ENCODE data around the gene TSR1. TPM values are rescaled to one million over a fixed set of nuclear protein-coding genes. Genes with fewer than 3 reads are reported as not detected.

Gene TSR1
- polyA plus RNA-seq, 1 of the 3 experiments (the other 2 are of a cell fraction): 26.7 TPM

DNA sequence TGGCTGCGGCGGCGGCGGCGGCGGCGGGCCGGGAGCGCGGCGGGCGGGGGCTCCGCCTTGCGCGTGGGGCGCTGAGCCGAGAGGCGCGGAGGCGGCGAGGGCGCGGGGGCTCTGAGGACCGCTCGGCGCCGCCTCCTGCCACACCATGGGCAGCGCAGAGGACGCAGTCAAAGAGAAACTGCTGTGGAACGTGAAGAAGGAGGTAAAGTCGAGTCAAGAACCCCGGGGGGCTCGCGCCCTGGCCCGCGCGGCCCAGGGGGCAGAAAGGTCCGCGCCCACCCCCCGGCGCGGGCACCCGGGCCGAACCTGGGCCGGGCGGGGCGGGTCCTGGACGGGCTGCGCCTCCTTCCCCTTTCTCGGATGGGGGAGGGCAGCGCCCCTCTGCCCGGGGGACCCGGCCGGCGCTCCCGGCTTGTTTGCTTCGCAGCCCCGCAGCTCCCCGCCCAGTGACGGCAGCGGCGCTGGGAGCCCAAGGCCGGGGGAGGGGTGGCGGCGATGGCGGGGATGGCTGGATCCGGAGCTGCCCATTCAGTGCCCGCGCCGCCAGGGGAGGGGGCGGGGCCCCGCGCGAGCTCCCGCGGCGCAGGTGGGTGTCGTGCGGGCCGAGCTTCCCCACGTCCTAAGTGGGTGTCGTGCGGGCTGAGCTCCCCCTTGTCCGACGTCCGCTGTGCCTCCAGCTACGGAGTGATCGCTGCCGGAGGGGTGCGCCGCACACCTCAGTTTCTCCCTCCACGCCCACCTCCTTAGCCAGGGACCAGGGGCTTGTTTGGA lies 1.5 kb upstream of the TSR1 start:
- WGBS (ENCODE audit: low lambda C conversion rate): 4% methylated on average over 26 of the region's 92 CpGs
- Histone ChIP-seq H3K4me2 (peak overlapping the region; percentile 93), H3K27me3 (ENCODE audit: insufficient read depth) (no peaks in the 10 kb centered on the region), H3F3A (replicated peaks; ENCODE audit: insufficient read depth) (peaks cover 4% of the 10 kb centered on the region), H3K9me3 (no peaks in the 10 kb centered on the region), H3K27ac (ENCODE audit: low read depth in 2 of 2, low read length in 1 of 2) (peak overlapping the region; percentile 75 to 94), H3K4me1 (ENCODE audit: control insufficient read depth in 1 of 2, insufficient read depth in 2 of 2, low read depth in 1 of 2, low read length in 1 of 2) (peaks cover 6 to 17% of the 10 kb centered on the region in 2 experiments; a peak in 3 of 4 replicates), H2AFZ (ENCODE audit: low read depth) (peak overlapping the region; percentile 75; the same call in 1 of the 2 replicates), H3K79me2 (ENCODE audit: insufficient read depth) (peaks cover 88% of the 10 kb centered on the region), H3K4me3 (ENCODE audit: low read depth in 2 of 2, low read length in 1 of 2) (peak overlapping the region; percentile 98 to 99), H4K20me1 (ENCODE audit: insufficient read depth) (peaks cover 20% of the 10 kb centered on the region), H3K36me3 (replicated peaks in 1 of 2; ENCODE audit: control insufficient read depth in 1 of 2, insufficient read depth in 2 of 2, low read length in 1 of 2) (peaks cover 30 to 34% of the 10 kb centered on the region in 2 experiments), H3K9me2 (no peaks in the 10 kb centered on the region), H3K9ac (peak overlapping the region; percentile 97)
- DNase-seq: peak; percentile 94
- TF ChIP-seq POLR2AphosphoS5 (IDR thresholded peaks at IDR 0.05; ENCODE audit: low read depth, low read length): no peak
- no peak for TF ChIP-seq FOXJ3 (CRISPR knock-in tag; IDR thresholded peaks at IDR 0.05)
- TF ChIP-seq GATA2 (CRISPR knock-in tag; IDR thresholded peaks at IDR 0.05): no peak
- TF ChIP-seq SIN3A (IDR thresholded peaks at IDR 0.05; ENCODE audit: borderline replicate concordance, low read depth, low read length): peak; percentile 18; the same call in 1 of the 2 replicates
- TF ChIP-seq, protein P1, sequence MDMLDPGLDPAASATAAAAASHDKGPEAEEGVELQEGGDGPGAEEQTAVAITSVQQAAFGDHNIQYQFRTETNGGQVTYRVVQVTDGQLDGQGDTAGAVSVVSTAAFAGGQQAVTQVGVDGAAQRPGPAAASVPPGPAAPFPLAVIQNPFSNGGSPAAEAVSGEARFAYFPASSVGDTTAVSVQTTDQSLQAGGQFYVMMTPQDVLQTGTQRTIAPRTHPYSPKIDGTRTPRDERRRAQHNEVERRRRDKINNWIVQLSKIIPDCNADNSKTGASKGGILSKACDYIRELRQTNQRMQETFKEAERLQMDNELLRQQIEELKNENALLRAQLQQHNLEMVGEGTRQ (IDR thresholded peaks at IDR 0.05; ENCODE audit: borderline replicate concordance, low read depth, low read length): no peak
- TF ChIP-seq NRF1 (IDR thresholded peaks at IDR 0.05; ENCODE audit: low read depth, low read length): no peak
- peak; percentile 44 for TF ChIP-seq CHD2 (IDR thresholded peaks at IDR 0.05; ENCODE audit: low read length, partially characterized antibody)
- peak; percentile 46; the same call in 1 of the 2 replicates for TF ChIP-seq TAF1 (IDR thresholded peaks at IDR 0.05; ENCODE audit: borderline replicate concordance, low read depth, low read length)
- TF ChIP-seq MXI1 (IDR thresholded peaks at IDR 0.05; ENCODE audit: low read depth, low read length): no peak
- TF ChIP-seq ELF1 (IDR thresholded peaks at IDR 0.05): no peak
- TF ChIP-seq MEF2A (IDR thresholded peaks at IDR 0.05; ENCODE audit: borderline replicate concordance, low read depth): no peak
- TF ChIP-seq REST (IDR thresholded peaks at IDR 0.05; ENCODE audit: low read depth, low read length): no peak
- no peak for TF ChIP-seq ZBTB33 (IDR thresholded peaks at IDR 0.05; ENCODE audit: borderline replicate concordance, low read depth)
- TF ChIP-seq TEAD4 (IDR thresholded peaks at IDR 0.05; ENCODE audit: borderline replicate concordance, insufficient read depth): no peak
- CTCF ChIA-PET: interaction anchor here (0.7 to 3.2 kb wide), 6 partner anchors 12 to 78 kb away, joined by 3 to 29 read pairs (median 3); partner anchors contain the start of genes SMG6 and SRR
- POLR2A ChIA-PET: interaction anchor here (0.7 to 2.6 kb wide), 4 partner anchors 17 to 75 kb away, joined by 3 to 16 read pairs (median 3); partner anchors contain the start of genes SMG6 and SRR

Data from SK-N-SH (cell line).